IMR-90 (cell line): ENCODE data around the gene EMC8. TPM values are rescaled to one million over a fixed set of nuclear protein-coding genes. Genes with fewer than 3 reads are reported as not detected.

ENCODE experiments used
- ATAC-seq: fragments of 200-7000 bp; cut with Tn5 transposase; 2 replicates; pipeline ENCODE4 v1.9.1; 2020; ENCODE audit warnings: low read depth, mild to moderate bottlenecking, moderate library complexity
- BruUV-seq: library from RNA; stranded (reverse); fragments of 400-500 nt; replicated peaks from 2 replicates; lab custom pipeline; 2021; lab: Mats Ljungman, UMichigan
- CTCF ChIA-PET: fragments of 300-600 bp; formaldehyde crosslinking; extraction: SDS; loops from one replicate; lab custom pipeline; 2021; ENCODE audit warnings: antibody characterized with exemption; lab: Yijun Ruan, JAX
- POLR2A ChIA-PET: fragments of 300-600 bp; sonication (Branson Sonifier 250); formaldehyde crosslinking; loops from one replicate; lab custom pipeline; 2022; ENCODE audit warnings: antibody characterized with exemption; ENCODE audit not compliant: unreplicated experiment; lab: Charles Lee
- DNase-seq: peaks from one replicate; pipeline ENCODE4 v3.0.0; 2013
- H2AFZ ChIP-seq: replicated peaks from 2 replicates; pipeline ENCODE3; 2013; ENCODE audit warnings: low read length, mild to moderate bottlenecking; ENCODE audit not compliant: poor library complexity
- H2AK5ac ChIP-seq: 2 replicates; pipeline ENCODE4 v1.6.1; 2013; ENCODE audit warnings: low read depth, low read length, inconsistent platforms
- H2AK9ac ChIP-seq: replicated peaks from 2 replicates; pipeline ENCODE3; 2013; ENCODE audit warnings: mild to moderate bottlenecking, low read depth, low read length, moderate library complexity; ENCODE audit not compliant: poor library complexity
- H2BK120ac ChIP-seq: 2 replicates; pipeline ENCODE4 v1.6.1; 2013; ENCODE audit warnings: low read depth, low read length, inconsistent platforms
- H2BK15ac ChIP-seq: 3 replicates; pipeline ENCODE4 v1.6.1; 2013; ENCODE audit warnings: low read depth, low read length, inconsistent platforms
- H2BK20ac ChIP-seq: 2 replicates; pipeline ENCODE4 v1.6.1; 2013; ENCODE audit warnings: low read depth, mild to moderate bottlenecking, inconsistent platforms, low read length, moderate library complexity
- H2BK5ac ChIP-seq: 2 replicates; pipeline ENCODE4 v1.6.1; 2013; ENCODE audit warnings: mild to moderate bottlenecking, low read depth, low read length, inconsistent platforms; ENCODE audit not compliant: poor library complexity, severe bottlenecking
- H3K14ac ChIP-seq: replicated peaks from 2 replicates; pipeline ENCODE4 v1.6.1; 2013; ENCODE audit warnings: low read depth, low read length, inconsistent platforms
- H3K18ac ChIP-seq: 2 replicates; pipeline ENCODE4 v1.6.1; 2013; ENCODE audit warnings: low read depth, low read length, control low read depth
- H3K23ac ChIP-seq: 2 replicates; pipeline ENCODE4 v1.6.1; 2013; ENCODE audit warnings: low read depth, low read length, inconsistent platforms
- H3K27ac ChIP-seq: 2 replicates; pipeline ENCODE4 v1.5.1; 2013; ENCODE audit warnings: mild to moderate bottlenecking, control low read depth, low read length; ENCODE audit not compliant: insufficient read depth
- H3K27me3 ChIP-seq: 2 replicates; pipeline ENCODE4 v1.6.1; 2013; ENCODE audit warnings: low read length; ENCODE audit not compliant: control insufficient read depth, insufficient read depth
- H3K36me3 ChIP-seq: 2 replicates; pipeline ENCODE4 v1.6.1; 2013; ENCODE audit warnings: low read length, mixed read lengths; ENCODE audit not compliant: control insufficient read depth, insufficient read depth
- H3K4ac ChIP-seq: 2 replicates; pipeline ENCODE4 v1.6.1; 2013; ENCODE audit warnings: low read depth, low read length, inconsistent platforms
- H3K4me1 ChIP-seq: 2 replicates; pipeline ENCODE4 v1.6.1; 2013; ENCODE audit warnings: low read length, mixed read lengths; ENCODE audit not compliant: control insufficient read depth, insufficient read depth
- H3K4me2 ChIP-seq: 2 replicates; pipeline ENCODE4 v1.6.1; 2013; ENCODE audit warnings: low read depth, mild to moderate bottlenecking, control low read depth, low read length, moderate library complexity
- H3K4me3 ChIP-seq: 2 replicates; pipeline ENCODE4 v1.5.1; 2013; ENCODE audit warnings: low read depth, mild to moderate bottlenecking, control low read depth, low read length, moderate library complexity; ENCODE audit not compliant: insufficient read depth
- H3K56ac ChIP-seq: 2 replicates; pipeline ENCODE4 v1.6.1; 2013; ENCODE audit warnings: low read length, inconsistent platforms; ENCODE audit not compliant: insufficient read depth; ENCODE audit errors: extremely low read depth
- H3K79me1 ChIP-seq, 2 experiments: 2 replicates each; pipeline ENCODE4 v1.6.1; 2013; ENCODE audit warnings: low read length in 2 of 2, inconsistent platforms in 1 of 2, low read depth in 1 of 2
- H3K9ac ChIP-seq: 2 replicates; pipeline ENCODE4 v1.6.1; 2013; ENCODE audit warnings: low read depth, low read length, control low read depth
- H3K9me1 ChIP-seq: 2 replicates; pipeline ENCODE4 v1.6.1; 2013; ENCODE audit warnings: low read length, inconsistent platforms; ENCODE audit not compliant: insufficient read depth
- H3K9me3 ChIP-seq: 2 replicates; pipeline ENCODE4 v1.6.1; 2013; ENCODE audit warnings: low read length; ENCODE audit not compliant: control insufficient read depth, insufficient read depth
- H4K20me1 ChIP-seq: 2 replicates; pipeline ENCODE4 v1.6.1; 2013; ENCODE audit warnings: low read length, inconsistent platforms; ENCODE audit not compliant: insufficient read depth
- H4K5ac ChIP-seq: 2 replicates; pipeline ENCODE4 v1.6.1; 2013; ENCODE audit warnings: mild to moderate bottlenecking, low read depth, low read length, control low read depth
- H4K8ac ChIP-seq, 2 experiments: 2 replicates each; pipeline ENCODE4 v1.6.1; 2013; ENCODE audit warnings: low read depth in 2 of 2, low read length in 2 of 2, control low read depth in 1 of 2, inconsistent platforms in 1 of 2
- H4K91ac ChIP-seq: 2 replicates; pipeline ENCODE4 v1.6.1; 2013; ENCODE audit warnings: low read depth, low read length, inconsistent platforms; ENCODE audit not compliant: insufficient read depth
- BHLHE40 ChIP-seq: fragments of 150-350 bp; IDR thresholded peaks from 2 replicates; pipeline ENCODE4 v1.6.1; 2016; ENCODE audit warnings: mild to moderate bottlenecking, low read depth, low read length
- CHD1 ChIP-seq: IDR thresholded peaks from 2 replicates; pipeline ENCODE4 v1.6.1; 2012; ENCODE audit warnings: low read depth, low read length, improper control_type of control experiment
- CTCF ChIP-seq: conservative IDR thresholded peaks from 2 replicates; pipeline ENCODE4 v1.5.1; 2012; ENCODE audit warnings: mild to moderate bottlenecking, low read depth, low read length, improper control_type of control experiment
- ELK1 ChIP-seq: fragments of 150-350 bp; IDR thresholded peaks from 2 replicates; pipeline ENCODE4 v1.6.1; 2016; ENCODE audit warnings: low read depth, mild to moderate bottlenecking, low read length, moderate library complexity, borderline replicate concordance
- FOS ChIP-seq: fragments of 150-350 bp; IDR thresholded peaks from 2 replicates; pipeline ENCODE4 v1.6.1; 2016; ENCODE audit warnings: low read depth, low read length
- MAFK ChIP-seq: IDR thresholded peaks from 2 replicates; pipeline ENCODE4 v1.6.1; 2012; ENCODE audit warnings: low read depth, low read length, improper control_type of control experiment
- MXI1 ChIP-seq: IDR thresholded peaks from 2 replicates; pipeline ENCODE4 v1.6.1; 2012; ENCODE audit warnings: low read depth, mild to moderate bottlenecking, low read length, moderate library complexity, borderline replicate concordance
- RAD21 ChIP-seq: IDR thresholded peaks from 2 replicates; pipeline ENCODE4 v1.6.1; 2012; ENCODE audit warnings: low read length, improper control_type of control experiment
- RCOR1 ChIP-seq: IDR thresholded peaks from 2 replicates; pipeline ENCODE4 v1.6.1; 2012; ENCODE audit warnings: mild to moderate bottlenecking, low read length, improper control_type of control experiment; ENCODE audit not compliant: insufficient replicate concordance
- SMC3 ChIP-seq: fragments of 150-350 bp; IDR thresholded peaks from 2 replicates; pipeline ENCODE4 v1.6.1; 2016; ENCODE audit warnings: low read depth, mild to moderate bottlenecking, antibody characterized with exemption, low read length, moderate library complexity
- WGBS, 2 experiments: methylation state at CpG; one replicate each; pipeline versions ENCODE4 v1.1.5 to v1.1.7; 2013; ENCODE audit warnings: missing lambda C conversion rate in 2 of 2; ENCODE audit not compliant: insufficient read length in 1 of 2; ENCODE audit errors: extremely low coverage in 2 of 2; 5-methylcytosine and 5-hydroxymethylcytosine counted together
- dilution Hi-C: fragments of 300-500 bp; cut with HindIII; formaldehyde crosslinking; loops from one replicate; pipeline ENCODE4 v1.14.3; 2018; ENCODE audit warnings: low sequenced_read_pairs; ENCODE audit not compliant: unreplicated experiment
- in situ Hi-C: fragments of 300-500 bp; cut with MboI; formaldehyde crosslinking; loops from 3 replicates; pipeline ENCODE4 v1.14.3; 2019; ENCODE audit warnings: low sequenced_read_pairs, inconsistent platforms, mixed read lengths
- intact Hi-C: fragments of 100-400 bp; cut with micrococcal nuclease; formaldehyde crosslinking; loops from 2 replicates; pipeline ENCODE4 v1.10.0; 2022
- polyA plus RNA-seq, 3 experiments: library from polyadenylated mRNA; depleted of rRNA; stranded (reverse); fragments of >200 nt; gene quantifications; 2 replicates each; pipeline ENCODE4 v1.2.3, GENCODE V29; 2012; ENCODE audit warnings: low replicate concordance in 1 of 3
- total RNA-seq: library from RNA; depleted of rRNA; stranded (reverse); fragments of >200 nt; gene quantifications from 2 replicates; pipeline ENCODE4 v1.2.3, GENCODE V29; 2012

EMC8 gene
- total and polyA plus RNA-seq, 2 of the 4 experiments (the other 2 are of a cell fraction) = 23.7 to 48.9 TPM

GRCh38 chr16:85822145-85822544 is 22.8 kb upstream of the EMC8 start:
- no peak for ATAC-seq
- H3K4me2 ChIP-seq = no peak overlapping the region
- in situ Hi-C loops = loop anchor here (5.0 to 25.0 kb wide), 4 partner anchors 163 to 695 kb away; no protein-coding TSS in a partner anchor
- H3K36me3 ChIP-seq = no peaks in the 10 kb centered on the region
- no peak overlapping the region for H3K27ac ChIP-seq
- no peak overlapping the region for H3K14ac ChIP-seq
- peaks cover 34% of the 10 kb centered on the region for H3K27me3 ChIP-seq
- no peak overlapping the region for H2BK120ac ChIP-seq
- peaks cover 3% of the 10 kb centered on the region; the same call in 1 of the 2 replicates for H3K4me1 ChIP-seq
- DNase-seq = no peak
- H3K79me1 ChIP-seq = no peaks in the 10 kb centered on the region
- POLR2A ChIA-PET = interaction anchor here (0.6 kb wide), 2 partner anchors 645 to 677 kb away, joined by 3 to 7 read pairs; no protein-coding TSS in a partner anchor
- CTCF ChIA-PET = interaction anchor here (0.6 to 2.8 kb wide), 14 partner anchors 9 to 242 kb away, joined by 3 to 19 read pairs (median 4); no protein-coding TSS in a partner anchor
- no peak for TF ChIP-seq SMC3
- no peak for TF ChIP-seq MAFK
- no peak for TF ChIP-seq CTCF
- no peak for TF ChIP-seq FOS
- no peak for TF ChIP-seq CHD1
- no peak for TF ChIP-seq RAD21
- TF ChIP-seq RCOR1 = no peak
- TF ChIP-seq BHLHE40 = no peak
- no peak for TF ChIP-seq MXI1
- TF ChIP-seq ELK1 = no peak
- no peak overlapping the region for H2BK5ac ChIP-seq
- H2AK5ac ChIP-seq = no peak overlapping the region
- no TSS peak for BruUV-seq
- H3K9me1 ChIP-seq = 0 out of 2 replicates have a peak, but pooled peaks cover 6% of the 10 kb centered on the region
- H4K5ac ChIP-seq = no peak overlapping the region
- H2BK15ac ChIP-seq = no peak overlapping the region
- dilution Hi-C loops = no loop called here
- no peak overlapping the region for H2AK9ac ChIP-seq
- H2BK20ac ChIP-seq = no peak overlapping the region
- H3K23ac ChIP-seq = no peak overlapping the region
- H4K20me1 ChIP-seq = no peaks in the 10 kb centered on the region
- no peak overlapping the region; the same call in 1 of the 2 replicates for H3K18ac ChIP-seq
- H3K4me3 ChIP-seq = no peak overlapping the region
- intact Hi-C loops = loop anchor here (5.0 kb wide), 1 partner anchor 400 kb away; no protein-coding TSS in a partner anchor
- H3K56ac ChIP-seq = no peak overlapping the region
- no peak overlapping the region for H4K8ac ChIP-seq
- H4K91ac ChIP-seq = no peak overlapping the region
- no peak overlapping the region for H3K9ac ChIP-seq
- H3K4ac ChIP-seq = no peak overlapping the region
- H3K9me3 ChIP-seq = no peaks in the 10 kb centered on the region
- no peak overlapping the region for H2AFZ ChIP-seq
- WGBS, 2 experiments = 86% methylated on average over 4 of the region's 12 CpGs; no CpG with 5 or more reads in 1 of the 2 experiments
